T1000 (cell line): ENCODE measurements around the gene FGFR2.

Experiments
- DNase-seq: peaks from one replicate; lab custom pipeline; 2025; ENCODE audit warnings: mixed read lengths; lab: John Stamatoyannopoulos, UW

Gene FGFR2

GRCh38 chr10:121553511-121554264 is 44.6 kb downstream of the FGFR2 start:
- DNase-seq, result no peak

GRCh38 chr10:121552746-121553145 is 45.5 kb downstream of the FGFR2 start:
- DNase-seq, result no peak

GRCh38 chr10:121551210-121551885 is 46.9 kb downstream of the FGFR2 start:
- no peak for DNase-seq

- no peak for DNase-seq
Measured at GRCh38 chr10:121544301-121544869, 53.9 kb downstream of the FGFR2 start.

GRCh38 chr10:121543545-121543944 is 54.7 kb downstream of the FGFR2 start:
- no peak for DNase-seq

- no peak for DNase-seq
Measured at GRCh38 chr10:121541450-121542120, 56.7 kb downstream of the FGFR2 start.

- no peak for DNase-seq
Measured at GRCh38 chr10:121540732-121541395, 57.4 kb downstream of the FGFR2 start.

- DNase-seq, result no peak
Measured at GRCh38 chr10:121539786-121540185, 58.5 kb downstream of the FGFR2 start.

- no peak for DNase-seq
Measured at GRCh38 chr10:121536310-121536913, 61.8 kb downstream of the FGFR2 start.

- no peak for DNase-seq
Measured at GRCh38 chr10:121535381-121535780, 62.9 kb downstream of the FGFR2 start.

- no peak for DNase-seq
Measured at GRCh38 chr10:121532292-121532864, 65.9 kb downstream of the FGFR2 start.

- DNase-seq, result no peak
Measured at GRCh38 chr10:121531830-121532178, 66.4 kb downstream of the FGFR2 start.

GRCh38 chr10:121531076-121531829 is 67.0 kb downstream of the FGFR2 start:
- DNase-seq, result no peak

GRCh38 chr10:121530481-121531075 is 67.7 kb downstream of the FGFR2 start:
- no peak for DNase-seq

GRCh38 chr10:121527690-121528089 is 70.6 kb downstream of the FGFR2 start:
- no peak for DNase-seq

GRCh38 chr10:121526801-121527221 is 71.4 kb downstream of the FGFR2 start:
- no peak for DNase-seq

GRCh38 chr10:121526135-121526790 is 72.0 kb downstream of the FGFR2 start:
- no peak for DNase-seq

- no peak for DNase-seq
Measured at GRCh38 chr10:121525251-121526134, 72.8 kb downstream of the FGFR2 start.
